Endothelial cell of umbilical vein (primary cell): ENCODE data around the gene GJB5. TPM values are rescaled to one million over a fixed set of nuclear protein-coding genes. Genes with fewer than 3 reads are reported as not detected.

Source experiments
- BruUV-seq: library from RNA; stranded (reverse); fragments of 400-500 nt; replicated peaks from 2 replicates; lab custom pipeline; 2021; lab: Mats Ljungman, UMichigan
- CTCF ChIA-PET: fragments of 300-600, 350-600 bp; sonication (Branson Sonifier 250); formaldehyde crosslinking; loops from one replicate; lab custom pipeline; 2021; ENCODE audit warnings: antibody characterized with exemption, inconsistent platforms; lab: Charles Lee
- POLR2A ChIA-PET: fragments of 300-600, 350-600 bp; sonication (Branson Sonifier 250); formaldehyde crosslinking; loops from one replicate; lab custom pipeline; 2021; ENCODE audit warnings: antibody characterized with exemption, inconsistent platforms; lab: Charles Lee
- DNase-seq: peaks from one replicate; pipeline ENCODE4 v3.0.0-alpha.2; 2011; ENCODE audit warnings: low read depth, low spot score
- FAIRE-seq: peaks from 2 replicates; lab custom pipeline; 2011; peaks lifted over from hg19 to GRCh38; lab: Jason Lieb, UNC
- H2AFZ ChIP-seq: 2 replicates; pipeline ENCODE4 v1.6.0; 2012; ENCODE audit warnings: low read depth, low read length, control low read depth, inconsistent platforms
- H3K27ac ChIP-seq: 2 replicates; pipeline ENCODE4 v1.5.1; 2011; ENCODE audit warnings: low read depth, mild to moderate bottlenecking, control low read depth, low read length, moderate library complexity; ENCODE audit not compliant: insufficient read depth
- H3K27me3 ChIP-seq, 2 experiments: 2 replicates each; pipeline versions ENCODE4 v1.6.0 to v1.6.1; 2011; ENCODE audit warnings: low read length in 2 of 2, mixed read lengths in 1 of 2; ENCODE audit not compliant: control insufficient read depth in 2 of 2, insufficient read depth in 2 of 2
- H3K36me3 ChIP-seq, 2 experiments: 2 replicates in 1 of 2; 3 replicates in 1 of 2; pipeline ENCODE4 v1.5.1; 2011; ENCODE audit warnings: low read length in 2 of 2, mild to moderate bottlenecking in 1 of 2, moderate library complexity in 1 of 2; ENCODE audit not compliant: control insufficient read depth in 2 of 2, insufficient read depth in 2 of 2; ENCODE audit errors: extremely low read depth in 1 of 2
- H3K4me1 ChIP-seq: 3 replicates; pipeline ENCODE4 v1.5.1; 2011; ENCODE audit warnings: mild to moderate bottlenecking, low read length; ENCODE audit not compliant: control insufficient read depth, insufficient read depth; ENCODE audit errors: extremely low read depth
- H3K4me2 ChIP-seq: 2 replicates; pipeline ENCODE4 v1.6.1; 2011; ENCODE audit warnings: low read length, control low read depth, mixed read lengths; ENCODE audit not compliant: insufficient read depth
- H3K4me3 ChIP-seq, 3 experiments: fragments of 200-600 bp in 1 of 3; sonication (generic), shearing (Covaris generic) in 1 of 3; replicated peaks in 1 of 3; 2 replicates each; pipeline ENCODE4 v1.5.1; 2011 to 2016; ENCODE audit warnings: control low read depth in 3 of 3, low read length in 3 of 3, mild to moderate bottlenecking in 2 of 3, inconsistent platforms in 1 of 3, low read depth in 1 of 3, moderate library complexity in 1 of 3; ENCODE audit not compliant: insufficient read depth in 1 of 3
- H3K79me2 ChIP-seq: 2 replicates; pipeline ENCODE4 v1.6.0; 2012; ENCODE audit warnings: low read length, inconsistent platforms; ENCODE audit not compliant: control insufficient read depth, insufficient read depth
- H3K9ac ChIP-seq: replicated peaks from 2 replicates; pipeline ENCODE3; 2011; ENCODE audit warnings: low read length, control low read depth; ENCODE audit not compliant: insufficient read depth; ENCODE audit errors: extremely low read depth
- H3K9me1 ChIP-seq: replicated peaks from 3 replicates; pipeline ENCODE4 v1.6.0; 2011; ENCODE audit warnings: mild to moderate bottlenecking, low read length; ENCODE audit not compliant: control insufficient read depth, insufficient read depth; ENCODE audit errors: extremely low read depth
- H3K9me3 ChIP-seq: replicated peaks from 2 replicates; pipeline ENCODE4 v1.5.1; 2012; ENCODE audit warnings: low read length, inconsistent platforms; ENCODE audit not compliant: control insufficient read depth, insufficient read depth
- H4K20me1 ChIP-seq: replicated peaks from 2 replicates; pipeline ENCODE3; 2011; ENCODE audit warnings: mild to moderate bottlenecking, low read length; ENCODE audit not compliant: control insufficient read depth, insufficient read depth; ENCODE audit errors: extremely low read depth
- CTCF ChIP-seq, 2 donors: IDR thresholded peaks; 1 replicate in 1 of 2; 2 replicates in 1 of 2; pipeline ENCODE4 v1.5.1; 2011; ENCODE audit warnings: low read length in 2 of 2, mild to moderate bottlenecking in 2 of 2, moderate library complexity in 2 of 2, control low read depth in 1 of 2, inconsistent platforms in 1 of 2, low read depth in 1 of 2; ENCODE audit not compliant: insufficient read depth in 1 of 2; ENCODE audit errors: extremely low read depth in 1 of 2
- EZH2 ChIP-seq: IDR thresholded peaks from 2 replicates; pipeline ENCODE4 v1.6.1; 2012; ENCODE audit warnings: borderline replicate concordance, low read depth, mild to moderate bottlenecking, moderate library complexity, low read length, inconsistent platforms; ENCODE audit not compliant: severe bottlenecking
- FOS ChIP-seq: IDR thresholded peaks from 2 replicates; pipeline ENCODE4 v1.6.1; 2011; ENCODE audit warnings: mild to moderate bottlenecking, low read length, moderate library complexity, borderline replicate concordance; ENCODE audit not compliant: insufficient read depth
- GATA2 ChIP-seq: IDR thresholded peaks from 2 replicates; pipeline ENCODE4 v1.7.0; 2011; ENCODE audit warnings: low read depth, mild to moderate bottlenecking, moderate library complexity, mixed read lengths, low read length; ENCODE audit not compliant: insufficient read length, insufficient read depth
- JUN ChIP-seq: IDR thresholded peaks from 2 replicates; pipeline ENCODE4 v1.6.1; 2011; ENCODE audit warnings: borderline replicate concordance, low read depth; ENCODE audit not compliant: insufficient read length, insufficient read depth
- MYC ChIP-seq: IDR thresholded peaks from one replicate; pipeline ENCODE4 v1.6.1; 2011; ENCODE audit warnings: mild to moderate bottlenecking, low read depth, low read length
- POLR2A ChIP-seq: IDR thresholded peaks from 2 replicates; pipeline ENCODE4 v1.6.1; 2012; ENCODE audit warnings: low read depth, mild to moderate bottlenecking, control low read depth, low read length
- POLR2AphosphoS5 ChIP-seq: IDR thresholded peaks from 2 replicates; pipeline ENCODE4 v1.6.1; 2012; ENCODE audit warnings: low read depth, mild to moderate bottlenecking, control low read depth, low read length, moderate library complexity; ENCODE audit not compliant: insufficient read depth
- dilution Hi-C: fragments of 300-500 bp; cut with MboI; formaldehyde crosslinking; loops from one replicate; pipeline ENCODE4 v1.15.0; 2019; ENCODE audit warnings: low sequenced_read_pairs; ENCODE audit not compliant: extremely low pct_ligation_motif_present
- intact Hi-C: fragments of 100-400 bp; cut with micrococcal nuclease; formaldehyde crosslinking; loops from one replicate; pipeline ENCODE4 v1.10.0; 2022
- polyA plus RNA-seq, 4 experiments: library from polyadenylated mRNA; depleted of rRNA in 3 of 4; stranded (reverse) in 3 of 4; unstranded in 1 of 4; fragments of >200 nt; gene quantifications; 2 replicates each; pipeline versions ENCODE4 v1.2.1 to v1.2.3, GENCODE V29; 2011 to 2012; ENCODE audit warnings: missing spikeins in 1 of 4
- total RNA-seq: library from RNA; stranded (reverse); gene quantifications from 2 replicates; pipeline ENCODE4 v1.2.3, GENCODE V29; 2021
- TF ChIP-seq, protein P1 (sequence below): IDR thresholded peaks from 2 replicates; pipeline ENCODE4 v1.6.1; 2011; ENCODE audit not compliant: insufficient read depth, insufficient read length

GJB5 gene
- total and polyA plus RNA-seq, 2 donors (not counting 3 experiments of a cell fraction or from before 2014, with no cell fraction given) = not detected

DNA sequence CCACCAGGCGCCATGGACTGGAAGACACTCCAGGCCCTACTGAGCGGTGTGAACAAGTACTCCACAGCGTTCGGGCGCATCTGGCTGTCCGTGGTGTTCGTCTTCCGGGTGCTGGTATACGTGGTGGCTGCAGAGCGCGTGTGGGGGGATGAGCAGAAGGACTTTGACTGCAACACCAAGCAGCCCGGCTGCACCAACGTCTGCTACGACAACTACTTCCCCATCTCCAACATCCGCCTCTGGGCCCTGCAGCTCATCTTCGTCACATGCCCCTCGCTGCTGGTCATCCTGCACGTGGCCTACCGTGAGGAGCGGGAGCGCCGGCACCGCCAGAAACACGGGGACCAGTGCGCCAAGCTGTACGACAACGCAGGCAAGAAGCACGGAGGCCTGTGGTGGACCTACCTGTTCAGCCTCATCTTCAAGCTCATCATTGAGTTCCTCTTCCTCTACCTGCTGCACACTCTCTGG, 29.9 kb downstream of the GJB5 start:
- DNase-seq (no peak), FAIRE-seq (no peak)
- dilution Hi-C loops (no loop called here), intact Hi-C loops (loop anchor here (5.0 kb wide), 3 partner anchors 388 to 988 kb away; partner anchors contain the start of gene SFPQ)
- H3K9ac ChIP-seq = no peak overlapping the region
- no peak overlapping the region for H2AFZ ChIP-seq
- BruUV-seq = no TSS peak
- H3K79me2 ChIP-seq = no peaks in the 10 kb centered on the region
- POLR2A ChIA-PET = no interaction called here
- no peaks in the 10 kb centered on the region for H3K36me3 ChIP-seq
- H3K9me1 ChIP-seq = no peaks in the 10 kb centered on the region
- no peaks in the 10 kb centered on the region for H4K20me1 ChIP-seq
- H3K27ac ChIP-seq = no peak overlapping the region
- H3K4me3 ChIP-seq = no peak overlapping the region
- H3K9me3 ChIP-seq = no peaks in the 10 kb centered on the region
- peaks cover 23 to 33% of the 10 kb centered on the region in 2 experiments for H3K27me3 ChIP-seq
- TF ChIP-seq CTCF (IDR thresholded peaks at IDR 0.05; ENCODE audit: extremely low read depth in 1 of 2, insufficient read depth in 1 of 2, low read depth in 1 of 2, low read length in 2 of 2) = no peak
- TF ChIP-seq POLR2A = no peak
- no peak for TF ChIP-seq EZH2
- no peak for TF ChIP-seq POLR2AphosphoS5
- TF ChIP-seq FOS = no peak
- no peak for TF ChIP-seq JUN
- TF ChIP-seq MYC = no peak
- no peak for TF ChIP-seq GATA2
- TF ChIP-seq, protein P1, sequence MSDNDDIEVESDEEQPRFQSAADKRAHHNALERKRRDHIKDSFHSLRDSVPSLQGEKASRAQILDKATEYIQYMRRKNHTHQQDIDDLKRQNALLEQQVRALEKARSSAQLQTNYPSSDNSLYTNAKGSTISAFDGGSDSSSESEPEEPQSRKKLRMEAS = no peak
- no peak overlapping the region for H3K4me2 ChIP-seq
- no peaks in the 10 kb centered on the region for H3K4me1 ChIP-seq
- CTCF ChIA-PET = interaction anchor here (1.2 kb wide), 1 partner anchor 81 kb away, joined by 6 read pairs; no protein-coding TSS in a partner anchor
